Fibroblast of skin of left biceps (primary cell): ENCODE results near the gene MYBPC2.
"Not testable (repeated sequence)": the region's sequence is repeated elsewhere in the genome, so short reads cannot be mapped to it uniquely, and the experiment has no call there.

ENCODE experiments used
- DNase-seq, 2 experiments: peaks; one replicate each; pipeline ENCODE4 v3.0.0-alpha.2; 2013; ENCODE audit warnings: low read depth in 2 of 2

MYBPC2 gene

GRCh38 chr19:50459067-50459456, 26.4 kb downstream of the MYBPC2 start:
- no peak for DNase-seq

GRCh38 chr19:50459638-50460037, 26.9 kb downstream of the MYBPC2 start:
- no peak for DNase-seq

- DNase-seq, result no peak
Observed at GRCh38 chr19:50460161-50460765, 27.6 kb downstream of the MYBPC2 start.

- DNase-seq, result peak in 1 of 2 experiments; percentile 14
Observed at GRCh38 chr19:50461066-50461875, 28.6 kb downstream of the MYBPC2 start.

GRCh38 chr19:50462970-50463369, 30.3 kb downstream of the MYBPC2 start:
- DNase-seq, result no peak

GRCh38 chr19:50464348-50464747, 31.7 kb downstream of the MYBPC2 start:
- no peak for DNase-seq

- no peak for DNase-seq
Observed at GRCh38 chr19:50465000-50465399, 32.3 kb downstream of the MYBPC2 start.

GRCh38 chr19:50465986-50466705, 33.5 kb downstream of the MYBPC2 start:
- no peak for DNase-seq

GRCh38 chr19:50466706-50467039, 34.0 kb downstream of the MYBPC2 start:
- DNase-seq, result no peak

- DNase-seq, result no peak
Observed at GRCh38 chr19:50467566-50467965, 34.9 kb downstream of the MYBPC2 start.

GRCh38 chr19:50468818-50469217, 36.1 kb downstream of the MYBPC2 start:
- no peak for DNase-seq

- DNase-seq, result not testable (repeated sequence)
Observed at GRCh38 chr19:50473336-50473735, 40.6 kb downstream of the MYBPC2 start.

GRCh38 chr19:50475101-50475568, 42.4 kb downstream of the MYBPC2 start:
- DNase-seq, result no peak

GRCh38 chr19:50475736-50476223, 43.1 kb downstream of the MYBPC2 start:
- DNase-seq, result no peak

GRCh38 chr19:50476224-50476906, 43.7 kb downstream of the MYBPC2 start, which contains the start of the genes EMC10 and GARIN5A:
EMC10 (plus strand) TSS chr19:50476507; CDS start chr19:50476545, 38 bp downstream.
GARIN5A (minus strand) TSS chr19:50476848; CDS start chr19:50476388, 460 bp downstream.
- peak; percentile 78 to 82 for DNase-seq

- DNase-seq, result no peak
Observed at GRCh38 chr19:50476907-50477238, 44.2 kb downstream of the MYBPC2 start.

GRCh38 chr19:50477751-50478515, 45.2 kb downstream of the MYBPC2 start:
- no peak for DNase-seq

GRCh38 chr19:50478901-50479715, 46.4 kb downstream of the MYBPC2 start:
- no peak for DNase-seq

- no peak for DNase-seq
Observed at GRCh38 chr19:50479761-50480251, 47.1 kb downstream of the MYBPC2 start.
